ENCODE measurements around the gene KRT72. TPM values are rescaled to one million over a fixed set of nuclear protein-coding genes. Genes with fewer than 3 reads are reported as not detected.

The KRT72 gene
- total RNA-seq, 1 donor from 2014 or later, result not detected

DNA sequence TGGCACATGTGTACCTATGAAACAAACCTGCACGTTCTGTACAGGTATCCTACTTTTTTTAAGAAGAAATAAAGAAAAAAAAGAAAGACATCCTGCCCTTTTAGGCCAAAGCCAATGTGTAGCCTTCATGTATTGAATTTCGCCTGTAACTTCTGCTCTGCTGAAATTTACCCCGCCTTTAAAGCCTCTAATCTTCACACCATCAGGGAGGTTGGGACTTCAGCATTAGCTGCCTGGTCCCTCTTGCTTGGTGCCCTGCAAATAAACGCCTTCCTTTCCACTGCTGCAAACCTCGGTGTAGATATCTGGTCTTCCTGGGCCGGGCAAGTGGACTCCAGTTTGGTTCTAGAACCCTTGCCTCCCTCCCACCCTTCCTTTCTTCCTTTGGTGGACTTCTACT is 45.7 kb downstream of the KRT72 start:
- Histone ChIP-seq H3K9ac (ENCODE audit: low read depth in 1 of 3, low read length in 3 of 3) (no peak overlapping the region), H3K4me1 (ENCODE audit: control insufficient read depth in 3 of 3, insufficient read depth in 3 of 3, low read length in 3 of 3) (peaks cover 0 to 3% (median 0%) of the 10 kb centered on the region in 3 donors), H3K27ac (ENCODE audit: low read depth, low read length) (no peak overlapping the region), H3K27me3 (ENCODE audit: control insufficient read depth in 3 of 3, insufficient read depth in 3 of 3, low read length in 3 of 3) (peaks cover 0 to 24% (median 9%) of the 10 kb centered on the region in 3 donors), H3K9me3 (ENCODE audit: control insufficient read depth in 3 of 3, low read length in 3 of 3) (no peaks in the 10 kb centered on the region), H3K4me3 (ENCODE audit: low read length in 3 of 3) (no peak overlapping the region), H3K36me3 (ENCODE audit: control insufficient read depth in 3 of 3, insufficient read depth in 3 of 3, low read length in 3 of 3) (no peaks in the 10 kb centered on the region)

DNA sequence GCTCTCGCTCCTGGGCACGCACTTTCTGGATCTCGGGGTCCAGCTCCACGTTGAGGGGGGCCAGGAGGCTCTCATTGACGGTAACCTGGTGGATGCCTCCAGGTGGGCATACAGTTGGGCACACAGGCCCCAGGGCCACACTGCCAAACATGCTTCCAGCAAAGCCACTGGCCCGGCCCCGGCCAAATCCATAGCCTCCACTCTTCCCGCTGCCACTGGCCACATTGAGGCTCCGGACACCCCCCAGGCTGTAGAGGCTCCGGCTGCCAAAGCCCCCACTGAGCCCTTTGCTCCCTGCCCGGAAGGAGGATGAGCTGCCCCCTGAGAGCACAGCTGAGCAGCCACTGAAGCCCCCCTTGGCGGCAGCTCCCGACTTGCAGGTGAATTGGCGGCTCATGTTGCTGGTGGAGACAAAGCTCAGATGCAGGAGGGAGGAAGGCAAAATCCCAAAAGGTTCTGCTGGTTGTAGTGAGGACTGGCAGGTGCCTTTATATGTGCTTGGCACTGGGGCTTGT is 48.5 kb downstream of the KRT72 start, which contains the start of gene KRT71:
KRT71 (minus strand) TSS at position 465 of the 515 bp plus-strand sequence; CDS start at position 397, 68 bp downstream.
- Histone ChIP-seq H3K4me1 (ENCODE audit: control insufficient read depth in 3 of 3, insufficient read depth in 3 of 3, low read length in 3 of 3) (peaks cover 0 to 3% (median 0%) of the 10 kb centered on the region in 3 donors), H3K9me3 (ENCODE audit: control insufficient read depth in 3 of 3, low read length in 3 of 3) (no peaks in the 10 kb centered on the region), H3K9ac (ENCODE audit: low read depth in 1 of 3, low read length in 3 of 3) (no peak within 1 kb of the TSS), H3K36me3 (ENCODE audit: control insufficient read depth in 3 of 3, insufficient read depth in 3 of 3, low read length in 3 of 3) (no peaks in the 10 kb centered on the region), H3K4me3 (ENCODE audit: low read length in 3 of 3) (no peak within 1 kb of the TSS), H3K27ac (ENCODE audit: low read depth, low read length) (no peak within 1 kb of the TSS), H3K27me3 (ENCODE audit: control insufficient read depth in 3 of 3, insufficient read depth in 3 of 3, low read length in 3 of 3) (peaks cover 5 to 25% (median 7%) of the 10 kb centered on the region in 3 donors)

DNA sequence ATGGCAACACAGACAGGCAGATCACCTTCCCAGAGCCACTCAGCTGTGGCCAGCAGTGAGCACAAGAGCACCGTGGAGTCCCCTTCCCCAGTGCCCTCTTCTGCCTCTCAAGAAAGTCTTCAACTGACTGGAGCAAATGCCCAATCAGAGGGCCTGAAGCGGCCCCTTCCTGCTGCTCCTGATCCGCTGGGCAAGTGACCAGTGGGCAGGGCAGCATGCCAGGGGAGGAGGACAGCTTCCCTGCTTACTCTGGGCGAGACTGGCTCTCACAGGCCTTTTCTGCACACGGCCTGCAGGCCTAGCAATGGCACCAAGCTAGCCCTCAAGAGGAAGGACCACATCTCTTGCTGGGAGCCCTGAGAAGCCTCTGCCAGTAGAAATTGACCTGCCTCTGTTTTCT is 49.2 kb downstream of the KRT72 start:
- no peak overlapping the region for H3K4me3 ChIP-seq (ENCODE audit: low read length in 3 of 3)
- no peaks in the 10 kb centered on the region for H3K9me3 ChIP-seq (ENCODE audit: control insufficient read depth in 3 of 3, low read length in 3 of 3)
- H3K9ac ChIP-seq (ENCODE audit: low read depth in 1 of 3, low read length in 3 of 3), result no peak overlapping the region
- H3K36me3 ChIP-seq (ENCODE audit: control insufficient read depth in 3 of 3, insufficient read depth in 3 of 3, low read length in 3 of 3), result no peaks in the 10 kb centered on the region
- no peak overlapping the region for H3K27ac ChIP-seq (ENCODE audit: low read depth, low read length)
- H3K27me3 ChIP-seq (ENCODE audit: control insufficient read depth in 3 of 3, insufficient read depth in 3 of 3, low read length in 3 of 3), result peaks cover 5 to 26% (median 13%) of the 10 kb centered on the region in 3 donors
- H3K4me1 ChIP-seq (ENCODE audit: control insufficient read depth in 3 of 3, insufficient read depth in 3 of 3, low read length in 3 of 3), result peaks cover 0 to 3% (median 0%) of the 10 kb centered on the region in 3 donors

DNA sequence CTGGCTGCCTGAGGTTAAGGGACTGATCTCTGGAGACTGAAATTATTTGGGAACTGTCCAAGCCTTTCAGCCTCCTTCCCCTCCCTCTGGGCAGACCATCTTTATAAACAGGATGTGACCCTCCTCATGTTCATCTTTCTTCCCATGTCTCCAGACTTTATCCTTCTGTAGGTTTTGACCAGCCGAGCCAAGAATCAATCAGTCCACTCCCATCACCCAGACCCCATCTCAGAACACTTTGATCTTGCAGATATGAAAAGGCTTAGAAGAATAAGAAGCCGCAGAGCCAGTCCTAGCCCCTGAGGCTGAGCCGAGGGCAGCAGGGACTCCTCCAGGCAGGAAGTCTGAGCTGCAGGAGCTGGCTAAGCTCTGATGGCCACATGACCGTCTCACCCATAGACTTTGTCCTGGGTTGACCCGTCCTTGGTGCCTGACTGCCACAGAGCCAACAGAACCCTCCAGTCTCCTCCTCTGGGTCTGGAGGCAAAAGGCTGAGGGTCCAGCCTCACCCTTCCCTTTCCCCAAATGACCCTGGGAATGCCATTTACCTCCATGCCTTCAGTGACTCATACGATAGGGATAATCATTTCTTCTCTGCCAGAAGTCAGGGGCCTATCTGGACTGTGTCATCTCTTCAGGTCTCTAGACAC is 49.9 kb downstream of the KRT72 start:
- Histone ChIP-seq H3K9me3 (ENCODE audit: control insufficient read depth in 3 of 3, low read length in 3 of 3) (no peaks in the 10 kb centered on the region), H3K27me3 (ENCODE audit: control insufficient read depth in 3 of 3, insufficient read depth in 3 of 3, low read length in 3 of 3) (peaks cover 5 to 31% (median 20%) of the 10 kb centered on the region in 3 donors), H3K9ac (ENCODE audit: low read depth in 1 of 3, low read length in 3 of 3) (no peak overlapping the region), H3K36me3 (ENCODE audit: control insufficient read depth in 3 of 3, insufficient read depth in 3 of 3, low read length in 3 of 3) (no peaks in the 10 kb centered on the region), H3K4me3 (ENCODE audit: low read length in 3 of 3) (no peak overlapping the region), H3K4me1 (ENCODE audit: control insufficient read depth in 3 of 3, insufficient read depth in 3 of 3, low read length in 3 of 3) (peaks cover 0 to 3% (median 0%) of the 10 kb centered on the region in 3 donors), H3K27ac (ENCODE audit: low read depth, low read length) (no peak overlapping the region)

GRCh38 chr12:52546126-52546525 is 55.1 kb downstream of the KRT72 start:
- no peaks in the 10 kb centered on the region for H3K36me3 ChIP-seq (ENCODE audit: control insufficient read depth in 3 of 3, insufficient read depth in 3 of 3, low read length in 3 of 3)

DNA sequence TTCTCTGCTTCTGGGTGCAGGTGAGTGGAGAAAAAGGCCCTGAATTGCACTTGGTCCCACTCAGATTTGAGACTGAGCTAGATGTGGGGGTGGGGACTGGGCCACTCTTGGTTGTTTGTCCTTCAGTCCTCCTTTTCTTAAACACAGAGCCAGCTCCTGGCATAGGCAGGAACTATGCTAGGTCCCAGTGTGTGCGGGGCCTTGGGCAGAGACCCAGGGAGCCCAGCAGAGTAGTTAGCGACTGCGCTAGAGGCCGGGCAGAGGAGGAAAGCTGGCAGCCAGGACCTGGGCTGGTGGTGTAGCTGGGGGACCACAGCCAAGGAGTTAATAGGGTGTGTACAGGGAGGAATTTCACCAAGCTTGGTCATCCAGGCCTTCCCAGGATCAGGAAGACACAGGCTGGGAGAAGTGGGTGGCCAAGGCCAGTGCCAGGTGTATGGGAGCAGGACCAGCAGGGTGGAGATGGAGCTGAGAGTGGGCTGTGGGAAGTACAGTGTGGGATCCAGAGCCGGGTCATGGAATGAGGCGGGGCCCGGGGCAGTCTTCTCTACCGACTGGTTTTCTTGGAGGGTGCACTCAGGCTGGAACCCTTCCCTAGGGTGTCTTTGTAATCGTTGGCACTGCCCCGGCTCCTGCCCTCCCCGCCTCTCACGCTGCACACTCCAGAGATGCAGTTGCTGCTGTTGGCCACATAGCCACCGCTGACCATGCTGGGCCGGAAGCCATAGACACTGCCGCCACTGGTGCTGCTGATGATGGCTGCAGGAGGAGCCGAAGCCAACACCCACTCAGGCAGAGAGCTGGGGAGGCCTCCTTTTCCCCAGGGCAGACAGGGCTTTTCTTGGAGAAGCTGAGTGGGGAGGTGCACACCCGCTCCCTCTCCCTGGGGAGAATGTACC is 57.0 kb downstream of the KRT72 start:
- H3K4me1 ChIP-seq (ENCODE audit: control insufficient read depth in 3 of 3, insufficient read depth in 3 of 3, low read length in 3 of 3), result peaks cover 0 to 2% (median 0%) of the 10 kb centered on the region in 3 donors
- no peak overlapping the region for H3K27ac ChIP-seq (ENCODE audit: low read depth, low read length)
- no peaks in the 10 kb centered on the region for H3K36me3 ChIP-seq (ENCODE audit: control insufficient read depth in 3 of 3, insufficient read depth in 3 of 3, low read length in 3 of 3)
- no peak overlapping the region for H3K4me3 ChIP-seq (ENCODE audit: low read length in 3 of 3)
- peaks cover 8 to 31% (median 30%) of the 10 kb centered on the region in 3 donors for H3K27me3 ChIP-seq (ENCODE audit: control insufficient read depth in 3 of 3, insufficient read depth in 3 of 3, low read length in 3 of 3)
- no peaks in the 10 kb centered on the region for H3K9me3 ChIP-seq (ENCODE audit: control insufficient read depth in 3 of 3, low read length in 3 of 3)
- H3K9ac ChIP-seq (ENCODE audit: low read depth in 1 of 3, low read length in 3 of 3), result no peak overlapping the region

More at GRCh38 chr12:52546126-52546525, 55.1 kb downstream of the KRT72 start:
- Histone ChIP-seq H3K9ac (ENCODE audit: low read depth in 1 of 3, low read length in 3 of 3) (no peak overlapping the region), H3K27ac (ENCODE audit: low read depth, low read length) (no peak overlapping the region), H3K4me3 (ENCODE audit: low read length in 3 of 3) (no peak overlapping the region), H3K9me3 (ENCODE audit: control insufficient read depth in 3 of 3, low read length in 3 of 3) (no peaks in the 10 kb centered on the region), H3K27me3 (ENCODE audit: control insufficient read depth in 3 of 3, insufficient read depth in 3 of 3, low read length in 3 of 3) (peaks cover 8 to 38% (median 37%) of the 10 kb centered on the region in 3 donors), H3K4me1 (ENCODE audit: control insufficient read depth in 3 of 3, insufficient read depth in 3 of 3, low read length in 3 of 3) (peaks cover 0 to 2% (median 0%) of the 10 kb centered on the region in 3 donors)

DNA sequence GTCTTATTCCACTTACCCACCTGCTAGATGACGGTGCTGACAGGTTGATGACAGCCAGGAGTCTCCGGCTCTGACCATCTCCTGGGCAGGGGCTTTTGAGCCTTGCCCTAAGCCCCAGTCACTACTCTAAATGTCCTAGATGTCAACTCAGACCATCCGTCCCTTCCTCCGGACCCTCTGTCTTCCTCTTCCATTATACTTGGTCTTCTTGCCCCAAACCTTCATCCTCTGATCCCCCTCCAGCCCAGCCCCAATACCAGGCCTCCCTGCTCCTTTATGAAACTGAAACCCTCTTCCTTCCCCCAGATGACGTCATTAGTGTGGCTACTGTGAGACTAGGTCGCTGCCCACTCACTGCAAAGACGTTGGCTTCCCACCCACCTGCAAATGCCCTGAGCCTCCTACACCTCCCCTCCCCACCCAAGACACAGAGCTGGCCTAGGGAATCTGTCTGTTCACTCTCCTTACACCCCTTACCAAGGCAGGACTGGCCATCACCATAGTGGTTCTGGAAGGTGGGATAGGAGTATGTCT is 58.4 kb downstream of the KRT72 start:
- no peaks in the 10 kb centered on the region for H3K9me3 ChIP-seq (ENCODE audit: control insufficient read depth in 3 of 3, low read length in 3 of 3)
- no peak overlapping the region for H3K4me3 ChIP-seq (ENCODE audit: low read length in 3 of 3)
- no peak overlapping the region for H3K9ac ChIP-seq (ENCODE audit: low read depth in 1 of 3, low read length in 3 of 3)
- H3K27ac ChIP-seq (ENCODE audit: low read depth, low read length), result no peak overlapping the region
- no peaks in the 10 kb centered on the region for H3K36me3 ChIP-seq (ENCODE audit: control insufficient read depth in 3 of 3, insufficient read depth in 3 of 3, low read length in 3 of 3)
- peaks cover 4 to 30% (median 30%) of the 10 kb centered on the region in 3 donors for H3K27me3 ChIP-seq (ENCODE audit: control insufficient read depth in 3 of 3, insufficient read depth in 3 of 3, low read length in 3 of 3)
- peaks cover 0 to 4% (median 0%) of the 10 kb centered on the region in 3 donors for H3K4me1 ChIP-seq (ENCODE audit: control insufficient read depth in 3 of 3, insufficient read depth in 3 of 3, low read length in 3 of 3)

DNA sequence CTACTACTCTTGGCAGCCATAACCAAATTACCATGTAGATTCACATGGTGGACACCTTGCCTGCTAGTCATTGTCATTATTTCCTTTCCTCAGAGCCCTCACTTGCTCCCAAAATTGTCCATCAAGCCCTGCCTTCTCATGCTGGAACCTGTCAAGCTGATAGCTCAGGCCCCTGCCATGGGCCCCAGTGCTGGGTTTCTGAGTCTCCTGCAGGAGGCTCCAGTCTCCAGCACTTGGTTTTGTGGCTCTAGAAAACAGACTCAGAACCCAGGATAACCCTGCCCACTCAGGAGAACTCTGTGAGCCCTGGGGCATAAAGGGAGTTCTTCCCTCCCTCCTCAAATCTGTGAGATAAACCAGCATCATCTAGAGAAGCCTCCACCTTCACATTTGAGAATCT is 59.1 kb downstream of the KRT72 start:
- Histone ChIP-seq H3K36me3 (ENCODE audit: control insufficient read depth in 3 of 3, insufficient read depth in 3 of 3, low read length in 3 of 3) (no peaks in the 10 kb centered on the region), H3K4me3 (ENCODE audit: low read length in 3 of 3) (no peak overlapping the region), H3K4me1 (ENCODE audit: control insufficient read depth in 3 of 3, insufficient read depth in 3 of 3, low read length in 3 of 3) (peaks cover 0 to 4% (median 0%) of the 10 kb centered on the region in 3 donors)

GRCh38 chr12:52541709-52542108 is 59.6 kb downstream of the KRT72 start:
- no peak overlapping the region for H3K4me3 ChIP-seq (ENCODE audit: low read length in 3 of 3)
- peaks cover 0 to 4% (median 0%) of the 10 kb centered on the region in 3 donors for H3K4me1 ChIP-seq (ENCODE audit: control insufficient read depth in 3 of 3, insufficient read depth in 3 of 3, low read length in 3 of 3)
- H3K27ac ChIP-seq (ENCODE audit: low read depth, low read length), result no peak overlapping the region
- H3K9me3 ChIP-seq (ENCODE audit: control insufficient read depth in 3 of 3, low read length in 3 of 3), result no peaks in the 10 kb centered on the region
- H3K36me3 ChIP-seq (ENCODE audit: control insufficient read depth in 3 of 3, insufficient read depth in 3 of 3, low read length in 3 of 3), result no peaks in the 10 kb centered on the region
- no peak overlapping the region for H3K9ac ChIP-seq (ENCODE audit: low read depth in 1 of 3, low read length in 3 of 3)
- peaks cover 3 to 26% (median 20%) of the 10 kb centered on the region in 3 donors for H3K27me3 ChIP-seq (ENCODE audit: control insufficient read depth in 3 of 3, insufficient read depth in 3 of 3, low read length in 3 of 3)

More for the DNA sequence above, 59.1 kb downstream of the KRT72 start:
- H3K27me3 ChIP-seq (ENCODE audit: control insufficient read depth in 3 of 3, insufficient read depth in 3 of 3, low read length in 3 of 3), result peaks cover 3 to 30% (median 25%) of the 10 kb centered on the region in 3 donors
- H3K9ac ChIP-seq (ENCODE audit: low read depth in 1 of 3, low read length in 3 of 3), result no peak overlapping the region
- no peaks in the 10 kb centered on the region for H3K9me3 ChIP-seq (ENCODE audit: control insufficient read depth in 3 of 3, low read length in 3 of 3)
- no peak overlapping the region for H3K27ac ChIP-seq (ENCODE audit: low read depth, low read length)

All from skeletal muscle tissue (tissue), 4 donors.